ENCODE data around the gene ATP6AP2. TPM values are rescaled to one million over a fixed set of nuclear protein-coding genes. Genes with fewer than 3 reads are reported as not detected.

Gene ATP6AP2
- total and polyA plus RNA-seq, 2 of the 8 experiments (the other 6 are each of a cell fraction or from before 2014, with no cell fraction given) = 66.0 to 86.2 TPM

GRCh38 chrX:40647307-40648197 is 66.8 kb downstream of the ATP6AP2 start, which contains the start of gene CXorf38 (continued):
- TF ChIP-seq HDAC6 (IDR thresholded peaks at IDR 0.05; ENCODE audit: low read depth, low read length) (no peak), ATF2 (IDR thresholded peaks at IDR 0.05; ENCODE audit: low read length) (0 out of 2 replicates have a peak, but pooled peaks have one; percentile 72), NRF1 (IDR thresholded peaks at IDR 0.05; ENCODE audit: low read depth, low read length) (peak; percentile 98), CREB1 (IDR thresholded peaks at IDR 0.05) (peak; percentile 83), JUND (IDR thresholded peaks at IDR 0.05; ENCODE audit: low read length) (no peak), TBP (IDR thresholded peaks at IDR 0.05; ENCODE audit: low read depth, low read length) (peak; percentile 43; the same call in 1 of the 2 replicates), TCF12 (IDR thresholded peaks at IDR 0.05; ENCODE audit: low read depth, low read length) (no peak), CHD2 (IDR thresholded peaks at IDR 0.05; ENCODE audit: low read length) (no peak), CTCF (IDR thresholded peaks at IDR 0.05; ENCODE audit: control extremely low read depth in 1 of 3, insufficient read depth in 1 of 3, low read depth in 1 of 3, low read length in 3 of 3) (peak in 1 of 3 experiments; percentile 13; a peak in 1 of 4 replicates), SRF (IDR thresholded peaks at IDR 0.05; ENCODE audit: low read depth, low read length) (no peak), POLR2AphosphoS5 (IDR thresholded peaks at IDR 0.05; ENCODE audit: low read depth, low read length) (peak; percentile 89), USF2 (IDR thresholded peaks at IDR 0.05; ENCODE audit: low read length) (no peak), SIRT6 (IDR thresholded peaks at IDR 0.05; ENCODE audit: low read length) (no peak), TAF1 (IDR thresholded peaks at IDR 0.05; ENCODE audit: low read depth, low read length) (peak; percentile 53; the same call in 1 of the 2 replicates), CTBP2 (IDR thresholded peaks at IDR 0.05; ENCODE audit: borderline replicate concordance, insufficient read depth, insufficient read length, low read length) (no peak), RAD21 (IDR thresholded peaks at IDR 0.05 in 1 of 2, conservative IDR thresholded peaks at IDR 0.05 in 1 of 2; ENCODE audit: low read depth in 2 of 2, low read length in 2 of 2) (no peak; a peak in 1 of 4 replicates), GTF2F1 (IDR thresholded peaks at IDR 0.05; ENCODE audit: borderline replicate concordance, low read depth, low read length) (no peak), POLR2A (IDR thresholded peaks at IDR 0.05; ENCODE audit: control extremely low read depth in 1 of 2, low read depth in 2 of 2, low read length in 2 of 2) (peak; percentile 21 to 67)
